HepG2 (cell line): ENCODE data around the gene DNASE2B. TPM values are rescaled to one million over a fixed set of nuclear protein-coding genes. Genes with fewer than 3 reads are reported as not detected.

Experiments used
- ATAC-seq: fragments of 200-7000 bp; cut with Tn5 transposase; 3 replicates; pipeline ENCODE4 v1.9.1; 2020; ENCODE audit warnings: mild to moderate bottlenecking, moderate library complexity
- BruUV-seq: library from RNA; stranded (reverse); fragments of 400-500 nt; replicated peaks from 2 replicates; lab custom pipeline; 2021; lab: Mats Ljungman, UMichigan
- CTCF ChIA-PET: fragments of 300-600 bp; formaldehyde crosslinking; extraction: SDS; loops from one replicate; lab custom pipeline; 2021; ENCODE audit warnings: low total read pairs, inconsistent platforms, low intra/inter-chr PET ratio; lab: Yijun Ruan, JAX
- POLR2A ChIA-PET: fragments of 350-600 bp; sonication (Branson Sonifier 250); formaldehyde crosslinking; loops from one replicate; lab custom pipeline; 2020; ENCODE audit warnings: antibody characterized with exemption, inconsistent platforms; lab: Yijun Ruan, JAX
- DNase-seq: peaks from one replicate; pipeline ENCODE4 v3.0.0-alpha.2; 2015; ENCODE audit warnings: low spot score
- FAIRE-seq: peaks from 3 replicates; lab custom pipeline; 2011; peaks lifted over from hg19 to GRCh38; lab: Jason Lieb, UNC
- H2AFZ ChIP-seq: one replicate; pipeline ENCODE4 v1.6.1; 2011; ENCODE audit warnings: low read length, inconsistent platforms
- H3K27ac ChIP-seq: fragments of 300-600 bp; 3 replicates; pipeline ENCODE4 v1.8.0; 2011; ENCODE audit warnings: mixed run types, mild to moderate bottlenecking, mixed read lengths, low read length, inconsistent platforms; ENCODE audit not compliant: insufficient read depth; ENCODE audit errors: extremely low read length
- H3K27me3 ChIP-seq, 2 experiments: fragments of 200-600 bp in 1 of 2; 2 replicates in 1 of 2; 3 replicates in 1 of 2; pipeline versions ENCODE4 v1.6.0 to v1.8.0; 2011; ENCODE audit warnings: low read length in 2 of 2, mild to moderate bottlenecking in 2 of 2, moderate library complexity in 2 of 2, inconsistent platforms in 1 of 2; ENCODE audit not compliant: insufficient read depth in 2 of 2, control insufficient read depth in 1 of 2
- H3K36me3 ChIP-seq, 2 experiments: fragments of 200-600 bp in 1 of 2; replicated peaks in 1 of 2; 2 replicates in 1 of 2; 3 replicates in 1 of 2; pipeline versions ENCODE4 v1.5.1 to v1.8.0; 2011; ENCODE audit warnings: low read length in 2 of 2, inconsistent platforms in 1 of 2; ENCODE audit not compliant: insufficient read depth in 2 of 2, control insufficient read depth in 1 of 2
- H3K4me1 ChIP-seq: 2 replicates; pipeline ENCODE4 v1.5.1; 2012; ENCODE audit warnings: low read length, inconsistent platforms; ENCODE audit not compliant: insufficient read depth
- H3K4me2 ChIP-seq: 2 replicates; pipeline ENCODE4 v1.6.0; 2011; ENCODE audit warnings: low read depth, low read length, inconsistent platforms
- H3K4me3 ChIP-seq, 3 experiments: fragments of 200-600 bp in 1 of 3; sonication (generic), shearing (Covaris generic) in 1 of 3; replicated peaks in 1 of 3; 2 replicates each; pipeline ENCODE4 v1.5.1; 2011 to 2016; ENCODE audit warnings: low read length in 3 of 3, inconsistent platforms in 2 of 3, low read depth in 2 of 3, mild to moderate bottlenecking in 2 of 3, control low read depth in 1 of 3, mixed read lengths in 1 of 3; ENCODE audit not compliant: insufficient read depth in 1 of 3
- H3K79me2 ChIP-seq: one replicate; pipeline ENCODE4 v1.6.1; 2011; ENCODE audit warnings: low read length, inconsistent platforms; ENCODE audit not compliant: insufficient read depth
- H3K9ac ChIP-seq: 2 replicates; pipeline ENCODE4 v1.6.0; 2011; ENCODE audit warnings: mild to moderate bottlenecking, low read depth, low read length, inconsistent platforms; ENCODE audit not compliant: insufficient read depth
- H3K9me3 ChIP-seq: 2 replicates; pipeline ENCODE4 v1.5.1; 2012; ENCODE audit warnings: mild to moderate bottlenecking, low read length
- H4K20me1 ChIP-seq: 2 replicates; pipeline ENCODE4 v1.6.0; 2011; ENCODE audit warnings: inconsistent platforms, mild to moderate bottlenecking, low read length, moderate library complexity; ENCODE audit not compliant: insufficient read depth
- BHLHE40 ChIP-seq: IDR thresholded peaks from 2 replicates; pipeline ENCODE4 v1.6.1; 2011; ENCODE audit warnings: low read length, improper control_type of control experiment
- FOXJ3 ChIP-seq: sonication (generic); formaldehyde crosslinking; IDR thresholded peaks from 2 replicates; pipeline ENCODE4 v1.4.0; 2020; ENCODE audit warnings: missing genetic modification reagents, mild to moderate bottlenecking, borderline replicate concordance
- MLXIP ChIP-seq: sonication (generic); formaldehyde crosslinking; IDR thresholded peaks from 2 replicates; pipeline ENCODE4 v1.9.0; 2021; ENCODE audit warnings: missing genetic modification reagents, borderline replicate concordance
- MTF2 ChIP-seq: sonication (generic); formaldehyde crosslinking; IDR thresholded peaks from 2 replicates; pipeline ENCODE4 v1.5.0; 2020; ENCODE audit warnings: missing genetic modification reagents, borderline replicate concordance
- NCOA2 ChIP-seq: sonication (generic); formaldehyde crosslinking; IDR thresholded peaks from 2 replicates; pipeline ENCODE4 v1.8.0; 2022; ENCODE audit warnings: inconsistent platforms
- NCOR1 ChIP-seq: fragments of 200-600 bp; sonication (generic); IDR thresholded peaks from 2 replicates; pipeline ENCODE4 v1.7.0; 2017; ENCODE audit warnings: antibody characterized with exemption, low read length, borderline replicate concordance
- NFAT5 ChIP-seq: sonication (generic); formaldehyde crosslinking; IDR thresholded peaks from 2 replicates; pipeline ENCODE4 v1.4.0; 2020; ENCODE audit warnings: missing genetic modification reagents
- SNAPC2 ChIP-seq: sonication (generic); formaldehyde crosslinking; IDR thresholded peaks from 2 replicates; pipeline ENCODE4 v1.8.1; 2022; ENCODE audit warnings: mild to moderate bottlenecking, missing genetic modification reagents
- YY1 ChIP-seq: IDR thresholded peaks from 2 replicates; pipeline ENCODE4 v1.6.1; 2011; ENCODE audit warnings: low read length, low read depth, moderate library complexity, mild to moderate bottlenecking; ENCODE audit not compliant: insufficient read depth, insufficient replicate concordance
- ZFP36L2 ChIP-seq: sonication (generic); formaldehyde crosslinking; IDR thresholded peaks from 2 replicates; pipeline ENCODE4 v1.4.0; 2020; ENCODE audit warnings: missing genetic modification reagents
- ZNF138 ChIP-seq: sonication (generic); formaldehyde crosslinking; IDR thresholded peaks from 2 replicates; pipeline ENCODE4 v1.5.0; 2020; ENCODE audit warnings: mild to moderate bottlenecking, low read depth, missing genetic modification reagents
- ZNF292 ChIP-seq: sonication (generic); formaldehyde crosslinking; IDR thresholded peaks from 2 replicates; pipeline ENCODE4 v1.8.1; 2022; ENCODE audit warnings: mild to moderate bottlenecking, low read depth, missing genetic modification reagents, borderline replicate concordance
- ZNF337 ChIP-seq: sonication (generic); formaldehyde crosslinking; IDR thresholded peaks from 2 replicates; pipeline ENCODE4 v1.5.1; 2020; ENCODE audit warnings: missing genetic modification reagents, low read depth, mild to moderate bottlenecking, borderline replicate concordance
- ZNF441 ChIP-seq: sonication (generic); formaldehyde crosslinking; IDR thresholded peaks from 2 replicates; pipeline ENCODE4 v1.7.0; 2021; ENCODE audit warnings: missing genetic modification reagents, borderline replicate concordance
- ZNF484 ChIP-seq: sonication (generic); formaldehyde crosslinking; IDR thresholded peaks from 2 replicates; pipeline ENCODE4 v1.5.1; 2020; ENCODE audit warnings: mild to moderate bottlenecking, low read depth, missing genetic modification reagents, borderline replicate concordance
- ZNF496 ChIP-seq: sonication (generic); formaldehyde crosslinking; IDR thresholded peaks from 2 replicates; pipeline ENCODE4 v1.8.1; 2023; ENCODE audit warnings: mild to moderate bottlenecking, moderate library complexity, missing genetic modification reagents; ENCODE audit not compliant: insufficient replicate concordance
- ZNF777 ChIP-seq: sonication (generic); formaldehyde crosslinking; IDR thresholded peaks from 2 replicates; pipeline ENCODE4 v1.4.0; 2020; ENCODE audit warnings: missing genetic modification reagents
- WGBS: methylation state at CpG from one replicate; pipeline ENCODE4 v1.1.6; 2017; ENCODE audit warnings: low lambda C conversion rate; 5-methylcytosine and 5-hydroxymethylcytosine counted together
- in situ Hi-C: cut with HindIII; loops from 2 replicates; pipeline ENCODE4 v1.10.0; 2017; ENCODE audit warnings: low pct_unique_long_range_greater_than_20kb; ENCODE audit not compliant: extremely low pct_ligation_motif_present
- intact Hi-C: fragments of 100-400 bp; cut with micrococcal nuclease; formaldehyde crosslinking; loops from one replicate; pipeline ENCODE4 v1.10.0; 2022; ENCODE audit not compliant: unreplicated experiment
- polyA plus RNA-seq, 8 experiments: library from polyadenylated mRNA; depleted of rRNA in 3 of 8; stranded (reverse) in 7 of 8; unstranded in 1 of 8; fragments of >200 nt; fragmentation: Illumina TruSeq in 4 of 8; extraction: Trizol in 4 of 8; gene quantifications; 2 replicates each; pipeline versions ENCODE4 v1.2.1 to v1.2.3, GENCODE V29; 2011 to 2016; ENCODE audit warnings: low read depth in 4 of 8, missing spikeins in 1 of 8, mixed read lengths in 1 of 8; ENCODE audit not compliant: insufficient read depth in 1 of 8
- total RNA-seq, 5 experiments: library from RNA; depleted of rRNA; stranded (reverse); fragments of >200 nt; fragmentation: Illumina TruSeq; extraction: Trizol; gene quantifications; 2 replicates each; pipeline ENCODE4 v1.2.3, GENCODE V29; 2016; ENCODE audit warnings: low read depth in 1 of 5

The DNASE2B gene
- total and polyA plus RNA-seq, 2 of the 13 experiments (the other 11 are each of a cell fraction or from before 2014, with no cell fraction given) = not detected

GRCh38 chr1:84348759-84349158, 49.5 kb upstream of the DNASE2B start (continued):
- no peak for TF ChIP-seq MLXIP (CRISPR knock-in tag)
- TF ChIP-seq ZFP36L2 = no peak
- TF ChIP-seq ZNF138 (CRISPR knock-in tag) = no peak
- TF ChIP-seq ZNF777 (CRISPR knock-in tag) = no peak
- TF ChIP-seq BHLHE40 = no peak
- TF ChIP-seq ZNF441 (CRISPR knock-in tag) = no peak
- TF ChIP-seq ZNF292 (CRISPR knock-in tag) = no peak
- TF ChIP-seq FOXJ3 (CRISPR knock-in tag) = no peak
- TF ChIP-seq MTF2 (CRISPR knock-in tag) = no peak
- TF ChIP-seq, all 625 proteins: peak for 0

- H3K4me3 ChIP-seq = no peak overlapping the region
- TF ChIP-seq NCOR1 = no peak
- no peak for TF ChIP-seq SNAPC2 (CRISPR knock-in tag)
- TF ChIP-seq YY1 = no peak
- TF ChIP-seq ZNF496 = no peak
- TF ChIP-seq NCOA2 = no peak
- no peak for TF ChIP-seq NFAT5 (CRISPR knock-in tag)
- TF ChIP-seq ZNF337 (CRISPR knock-in tag) = no peak
- TF ChIP-seq ZNF484 (CRISPR knock-in tag) = no peak
These were observed 48.2 kb upstream of the DNASE2B start for GRCh38 chr1:84350104-84350503.

More at GRCh38 chr1:84350104-84350503, 48.2 kb upstream of the DNASE2B start:
- WGBS = 0% methylated on average over 3 of the region's 3 CpGs
- H3K4me2 ChIP-seq = no peak overlapping the region
- in situ Hi-C loops = no loop called here
- no peak overlapping the region for H3K27ac ChIP-seq
- no peaks in the 10 kb centered on the region; a peak in 1 of 5 replicates for H3K27me3 ChIP-seq
- no peak for DNase-seq
- FAIRE-seq = no peak
- no peaks in the 10 kb centered on the region for H3K36me3 ChIP-seq
- no TSS peak for BruUV-seq
- no peaks in the 10 kb centered on the region for H3K9me3 ChIP-seq
- CTCF ChIA-PET = no interaction called here
- POLR2A ChIA-PET = no interaction called here
- H4K20me1 ChIP-seq = no peaks in the 10 kb centered on the region
- H3K4me1 ChIP-seq = no peaks in the 10 kb centered on the region
- intact Hi-C loops = no loop called here
- no peak overlapping the region for H2AFZ ChIP-seq
- ATAC-seq = no peak
- no peaks in the 10 kb centered on the region for H3K79me2 ChIP-seq
- H3K9ac ChIP-seq = no peak overlapping the region
